A673 (cell line): Measurements from ENCODE around the gene OR5B3. TPM values are rescaled to one million over a fixed set of nuclear protein-coding genes. Genes with fewer than 3 reads are reported as not detected.

ENCODE experiments used
- BruUV-seq: library from RNA; stranded (reverse); fragments of 400-500 nt; replicated peaks from 2 replicates; lab custom pipeline; 2021; lab: Mats Ljungman, UMichigan
- CTCF ChIA-PET: fragments of 300-600 bp; sonication (Branson Sonifier 250); formaldehyde crosslinking; loops from one replicate; lab custom pipeline; 2022; ENCODE audit warnings: antibody characterized with exemption; lab: Charles Lee
- POLR2A ChIA-PET: fragments of 300-600 bp; sonication (Branson Sonifier 250); formaldehyde crosslinking; loops from one replicate; lab custom pipeline; 2022; ENCODE audit warnings: antibody characterized with exemption; ENCODE audit not compliant: low non-redundant PET; lab: Charles Lee
- DNase-seq: peaks from one replicate; pipeline ENCODE4 v3.0.0-alpha.2; 2015; ENCODE audit warnings: low spot score
- H3K27ac ChIP-seq: fragments of 200-600 bp; sonication (generic); 2 replicates; pipeline ENCODE4 v1.5.1; 2016; ENCODE audit warnings: mixed run types, low read depth, mild to moderate bottlenecking, mixed read lengths, antibody characterized with exemption, low read length; ENCODE audit not compliant: poor library complexity, severe bottlenecking
- H3K27me3 ChIP-seq: fragments of 200-600 bp; sonication (generic); replicated peaks from 2 replicates; pipeline ENCODE4 v1.6.1; 2017; ENCODE audit warnings: mixed run types, low read depth, mild to moderate bottlenecking, mixed read lengths, antibody characterized with exemption, low read length; ENCODE audit not compliant: insufficient read depth, poor library complexity
- H3K36me3 ChIP-seq: fragments of 200-600 bp; sonication (generic); 2 replicates; pipeline ENCODE4 v1.6.1; 2016; ENCODE audit warnings: mixed run types, mild to moderate bottlenecking, mixed read lengths, antibody characterized with exemption, low read length; ENCODE audit not compliant: insufficient read depth, poor library complexity, severe bottlenecking
- H3K4me1 ChIP-seq: fragments of 200-600 bp; sonication (generic); 2 replicates; pipeline ENCODE4 v1.6.1; 2017; ENCODE audit warnings: mixed run types, mild to moderate bottlenecking, mixed read lengths, antibody characterized with exemption, low read length; ENCODE audit not compliant: insufficient read depth, poor library complexity, severe bottlenecking
- H3K4me3 ChIP-seq: fragments of 200-600 bp; sonication (generic); 2 replicates; pipeline ENCODE4 v1.5.1; 2016; ENCODE audit warnings: low read depth, mixed run types, mild to moderate bottlenecking, mixed read lengths, low read length; ENCODE audit not compliant: poor library complexity, severe bottlenecking
- H3K9me3 ChIP-seq: fragments of 200-600 bp; sonication (generic); 2 replicates; pipeline ENCODE4 v1.6.1; 2016; ENCODE audit warnings: mixed run types, low read depth, mild to moderate bottlenecking, mixed read lengths, antibody characterized with exemption, low read length; ENCODE audit not compliant: poor library complexity, severe bottlenecking
- EZH2 ChIP-seq: fragments of 200-600 bp; sonication (generic); IDR thresholded peaks from 2 replicates; pipeline ENCODE4 v1.6.1; 2017; ENCODE audit warnings: borderline replicate concordance, low read depth, mild to moderate bottlenecking, mixed read lengths, antibody characterized with exemption, low read length; ENCODE audit not compliant: poor library complexity, severe bottlenecking
- intact Hi-C: fragments of 100-400 bp; cut with micrococcal nuclease; formaldehyde crosslinking; loops from one replicate; pipeline ENCODE4 v1.10.0; 2022; ENCODE audit not compliant: unreplicated experiment
- total RNA-seq: library from RNA; stranded (reverse); gene quantifications from 2 replicates; pipeline ENCODE4 v1.2.3, GENCODE V29; 2021
- TF ChIP-seq, protein P1 (sequence below): fragments of 300-800, 200-600 bp; sonication (generic); conservative IDR thresholded peaks from 2 replicates; pipeline ENCODE4 v1.5.1; 2017; ENCODE audit warnings: low read depth, mild to moderate bottlenecking, antibody characterized with exemption, low read length, moderate library complexity, mixed read lengths

The OR5B3 gene
- total RNA-seq, 1 experiment from 2014 or later: not detected

GRCh38 chr11:58392746-58393145 is 13.9 kb downstream of the OR5B3 start:
- Histone ChIP-seq H3K27me3 (no peaks in the 10 kb centered on the region), H3K27ac (no peak overlapping the region), H3K36me3 (no peaks in the 10 kb centered on the region), H3K4me1 (no peaks in the 10 kb centered on the region), H3K9me3 (peaks cover 11% of the 10 kb centered on the region), H3K4me3 (no peak overlapping the region)
- DNase-seq: no peak
- TF ChIP-seq EZH2: no peak
- TF ChIP-seq, protein P1, sequence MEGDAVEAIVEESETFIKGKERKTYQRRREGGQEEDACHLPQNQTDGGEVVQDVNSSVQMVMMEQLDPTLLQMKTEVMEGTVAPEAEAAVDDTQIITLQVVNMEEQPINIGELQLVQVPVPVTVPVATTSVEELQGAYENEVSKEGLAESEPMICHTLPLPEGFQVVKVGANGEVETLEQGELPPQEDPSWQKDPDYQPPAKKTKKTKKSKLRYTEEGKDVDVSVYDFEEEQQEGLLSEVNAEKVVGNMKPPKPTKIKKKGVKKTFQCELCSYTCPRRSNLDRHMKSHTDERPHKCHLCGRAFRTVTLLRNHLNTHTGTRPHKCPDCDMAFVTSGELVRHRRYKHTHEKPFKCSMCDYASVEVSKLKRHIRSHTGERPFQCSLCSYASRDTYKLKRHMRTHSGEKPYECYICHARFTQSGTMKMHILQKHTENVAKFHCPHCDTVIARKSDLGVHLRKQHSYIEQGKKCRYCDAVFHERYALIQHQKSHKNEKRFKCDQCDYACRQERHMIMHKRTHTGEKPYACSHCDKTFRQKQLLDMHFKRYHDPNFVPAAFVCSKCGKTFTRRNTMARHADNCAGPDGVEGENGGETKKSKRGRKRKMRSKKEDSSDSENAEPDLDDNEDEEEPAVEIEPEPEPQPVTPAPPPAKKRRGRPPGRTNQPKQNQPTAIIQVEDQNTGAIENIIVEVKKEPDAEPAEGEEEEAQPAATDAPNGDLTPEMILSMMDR: no peak
- ChIA-PET POLR2A (no interaction called here), CTCF (no interaction called here)
- intact Hi-C loops: no loop called here
- BruUV-seq: no TSS peak

- no peak for DNase-seq
- intact Hi-C loops: no loop called here
- Histone ChIP-seq H3K4me1 (no peaks in the 10 kb centered on the region), H3K27me3 (no peaks in the 10 kb centered on the region), H3K4me3 (no peak overlapping the region), H3K36me3 (no peaks in the 10 kb centered on the region), H3K27ac (no peak overlapping the region), H3K9me3 (peaks cover 11% of the 10 kb centered on the region)
- ChIA-PET CTCF (no interaction called here), POLR2A (no interaction called here)
- no TSS peak for BruUV-seq
- TF ChIP-seq EZH2: no peak
- TF ChIP-seq, protein P1: no peak
Observed at GRCh38 chr11:58391879-58392278, 14.8 kb downstream of the OR5B3 start.

- BruUV-seq: no TSS peak
- TF ChIP-seq EZH2: no peak
- TF ChIP-seq, protein P1: no peak
- Histone ChIP-seq H3K4me1 (no peaks in the 10 kb centered on the region), H3K9me3 (peaks cover 11% of the 10 kb centered on the region), H3K4me3 (no peak overlapping the region), H3K27me3 (no peaks in the 10 kb centered on the region), H3K27ac (no peak overlapping the region), H3K36me3 (no peaks in the 10 kb centered on the region)
- ChIA-PET POLR2A (no interaction called here), CTCF (no interaction called here)
- intact Hi-C loops: no loop called here
- no peak for DNase-seq
Observed at GRCh38 chr11:58390551-58391063, 16.1 kb downstream of the OR5B3 start.
